Activated CD8-positive, alpha-beta memory T cell treated with anti-CD3 and anti-CD28 coated beads, Interleukin-2, amount 50 U/mL, for 1 hour (primary cell): ENCODE results near the gene GNA15.

Experiments used
- DNase-seq: peaks from one replicate; pipeline ENCODE4 v3.0.0-alpha.2; 2020; ENCODE audit errors: extremely low read depth

GNA15 gene

GRCh38 chr19:3175781-3176714 is 40.2 kb downstream of the GNA15 start:
- no peak for DNase-seq

GRCh38 chr19:3176715-3177501 is 41.1 kb downstream of the GNA15 start:
- peak; percentile 65 for DNase-seq

GRCh38 chr19:3178377-3178972 is 42.6 kb downstream of the GNA15 start, which contains the start of gene S1PR4:
Gene S1PR4, plus strand, starts transcription at chr19:3178769. Its CDS starts 24 bp downstream, at chr19:3178793.
- DNase-seq: no peak

GRCh38 chr19:3178973-3179738 is 43.3 kb downstream of the GNA15 start:
- DNase-seq: no peak

- DNase-seq: no peak
Measured at GRCh38 chr19:3179739-3180293, 44.0 kb downstream of the GNA15 start.

GRCh38 chr19:3183721-3184641 is 48.1 kb downstream of the GNA15 start:
- no peak for DNase-seq

GRCh38 chr19:3184847-3185460 is 49.1 kb downstream of the GNA15 start:
- DNase-seq: peak; percentile 57

- DNase-seq: peak; percentile 85
Measured at GRCh38 chr19:3185461-3186159, 49.8 kb downstream of the GNA15 start, which contains the start of gene NCLN. Gene NCLN, plus strand, starts transcription at chr19:3185930. Its CDS starts 101 bp downstream, at chr19:3186031.

- DNase-seq: no peak
Measured at GRCh38 chr19:3186160-3186688, 50.4 kb downstream of the GNA15 start.

GRCh38 chr19:3186891-3187661 is 51.2 kb downstream of the GNA15 start:
- DNase-seq: no peak

- no peak for DNase-seq
Measured at GRCh38 chr19:3187662-3188511, 52.1 kb downstream of the GNA15 start.

GRCh38 chr19:3188627-3189596 is 53.1 kb downstream of the GNA15 start:
- no peak for DNase-seq

GRCh38 chr19:3189702-3190469 is 54.1 kb downstream of the GNA15 start:
- no peak for DNase-seq

- no peak for DNase-seq
Measured at GRCh38 chr19:3190470-3190770, 54.6 kb downstream of the GNA15 start.
